ENCODE measurements around the gene ZNF141. TPM values are rescaled to one million over a fixed set of nuclear protein-coding genes. Genes with fewer than 3 reads are reported as not detected.
"Not testable (repeated sequence)": the region's sequence is repeated elsewhere in the genome, so short reads cannot be mapped to it uniquely, and the experiment has no call there.

The ZNF141 gene
- total and polyA plus RNA-seq, 4 donors: 2.8 to 68.4 (median 11.9) TPM

GRCh38 chr4:302381-302780 lies 35.2 kb upstream of the ZNF141 start:
- 92 to 93% methylated on average over 4 of the region's 4 CpGs for WGBS, 2 donors
- Histone ChIP-seq H3K4me1 (ENCODE audit: control insufficient read depth in 5 of 5, insufficient read depth in 5 of 5, low read length in 5 of 5) (no peaks in the 10 kb centered on the region), H3K4me3 (no peak overlapping the region), H3K27ac (ENCODE audit: low read depth in 1 of 2, low read length in 1 of 2) (no peak overlapping the region), H3K9ac (ENCODE audit: insufficient read depth in 1 of 2, low read length in 2 of 2) (no peak overlapping the region), H3K27me3 (ENCODE audit: control insufficient read depth in 3 of 3, insufficient read depth in 3 of 3, low read length in 2 of 3) (peaks cover 0 to 4% (median 0%) of the 10 kb centered on the region in 3 donors), H3K36me3 (ENCODE audit: control insufficient read depth in 4 of 4, insufficient read depth in 4 of 4, low read length in 4 of 4) (no peaks in the 10 kb centered on the region), H3K9me3 (ENCODE audit: control insufficient read depth in 4 of 4, insufficient read depth in 3 of 4, low read length in 3 of 4) (peaks cover 0 to 28% (median 6%) of the 10 kb centered on the region in 4 donors)
- no peak for ATAC-seq (ENCODE audit: insufficient read depth, low FRiP score)
- no peak for DNase-seq
- no peak for TF ChIP-seq CTCF (IDR thresholded peaks at IDR 0.05; ENCODE audit: control extremely low read depth, extremely low read depth)

- H3K36me3 ChIP-seq (ENCODE audit: control insufficient read depth in 4 of 4, insufficient read depth in 4 of 4, low read length in 4 of 4); H3K27ac ChIP-seq (ENCODE audit: low read depth in 1 of 2, low read length in 1 of 2); H3K9ac ChIP-seq (ENCODE audit: insufficient read depth in 1 of 2, low read length in 2 of 2); ATAC-seq (ENCODE audit: insufficient read depth, low FRiP score); H3K27me3 ChIP-seq (ENCODE audit: control insufficient read depth in 3 of 3, insufficient read depth in 3 of 3, low read length in 2 of 3); H3K4me1 ChIP-seq (ENCODE audit: control insufficient read depth in 5 of 5, insufficient read depth in 5 of 5, low read length in 5 of 5): not testable (repeated sequence)
- peak in 2 of 3 donors; percentile 4 to 13 for DNase-seq
- Histone ChIP-seq H3K4me3 (peak overlapping the region; percentile 7), H3K9me3 (ENCODE audit: control insufficient read depth in 4 of 4, insufficient read depth in 3 of 4, low read length in 3 of 4) (peaks cover 0 to 28% (median 3%) of the 10 kb centered on the region in 4 donors)
- whole genome bisulfite sequencing, 2 donors: 19 to 22% methylated on average over 19 to 20 of the region's 20 CpGs
These were observed 33.1 kb upstream of the ZNF141 start for GRCh38 chr4:304516-304915.

GRCh38 chr4:304969-305680 lies 32.5 kb upstream of the ZNF141 start, which contains the start of gene ZNF732:
ZNF732 (minus strand) TSS chr4:305474; CDS start chr4:305310, 164 bp downstream.
- Histone ChIP-seq H3K27me3 (ENCODE audit: control insufficient read depth in 3 of 3, insufficient read depth in 3 of 3, low read length in 2 of 3) (peaks cover 0 to 4% (median 0%) of the 10 kb centered on the region in 3 donors), H3K9ac (ENCODE audit: insufficient read depth in 1 of 2, low read length in 2 of 2) (peak within 1 kb of the TSS in 1 of 2 donors; percentile 10), H3K9me3 (ENCODE audit: control insufficient read depth in 4 of 4, insufficient read depth in 3 of 4, low read length in 3 of 4) (peaks cover 0 to 28% (median 3%) of the 10 kb centered on the region in 4 donors), H3K36me3 (ENCODE audit: control insufficient read depth in 4 of 4, insufficient read depth in 4 of 4, low read length in 4 of 4) (no peaks in the 10 kb centered on the region), H3K27ac (ENCODE audit: low read depth in 1 of 2, low read length in 1 of 2) (no peak within 1 kb of the TSS), H3K4me1 (ENCODE audit: control insufficient read depth in 5 of 5, insufficient read depth in 5 of 5, low read length in 5 of 5) (no peaks in the 10 kb centered on the region), H3K4me3 (peak within 1 kb of the TSS; percentile 7)
- TF ChIP-seq CTCF (IDR thresholded peaks at IDR 0.05; ENCODE audit: control extremely low read depth, extremely low read depth): no peak
- WGBS, 2 donors: 10% methylated on average over 53 of the region's 53 CpGs
- ATAC-seq (ENCODE audit: insufficient read depth, low FRiP score) (no peak), DNase-seq (peak; percentile 81 to 88 (median 82))

GRCh38 chr4:306551-306961 lies 31.1 kb upstream of the ZNF141 start:
- no peak for TF ChIP-seq CTCF (IDR thresholded peaks at IDR 0.05; ENCODE audit: control extremely low read depth, extremely low read depth)
- no peak for ATAC-seq (ENCODE audit: insufficient read depth, low FRiP score)
- Histone ChIP-seq H3K9ac (ENCODE audit: insufficient read depth in 1 of 2, low read length in 2 of 2) (no peak overlapping the region), H3K36me3 (ENCODE audit: control insufficient read depth in 4 of 4, insufficient read depth in 4 of 4, low read length in 4 of 4) (no peaks in the 10 kb centered on the region), H3K4me1 (ENCODE audit: control insufficient read depth in 5 of 5, insufficient read depth in 5 of 5, low read length in 5 of 5) (no peaks in the 10 kb centered on the region), H3K27me3 (ENCODE audit: control insufficient read depth in 3 of 3, insufficient read depth in 3 of 3, low read length in 2 of 3) (peaks cover 0 to 4% (median 0%) of the 10 kb centered on the region in 3 donors), H3K9me3 (ENCODE audit: control insufficient read depth in 4 of 4, insufficient read depth in 3 of 4, low read length in 3 of 4) (peaks cover 0 to 31% (median 4%) of the 10 kb centered on the region in 4 donors), H3K4me3 (no peak overlapping the region), H3K27ac (ENCODE audit: low read depth in 1 of 2, low read length in 1 of 2) (no peak overlapping the region)
- no peak for DNase-seq
- 33 to 57% methylated on average over 3 of the region's 3 CpGs for WGBS, 2 donors
